Occipital lobe (tissue), 2 donors: Measurements from ENCODE around the gene CEP72. TPM values are rescaled to one million over a fixed set of nuclear protein-coding genes. Genes with fewer than 3 reads are reported as not detected.
"Not testable (repeated sequence)": the region's sequence is repeated elsewhere in the genome, so short reads cannot be mapped to it uniquely, and the experiment has no call there.

Source experiments
- DNase-seq: peaks from one replicate; lab custom pipeline; 2025; lab: John Stamatoyannopoulos, UW
- total RNA-seq: library from RNA; depleted of rRNA; stranded (reverse); fragments of >200 nt; gene quantifications from one replicate; pipeline ENCODE4 v1.2.3, GENCODE V29; 2014

CEP72 gene
- total RNA-seq, 1 donor from 2014 or later: 5.9 TPM

- DNase-seq: no peak
These were observed 4.4 kb downstream of the CEP72 start for GRCh38 chr5:616484-617039.

DNA sequence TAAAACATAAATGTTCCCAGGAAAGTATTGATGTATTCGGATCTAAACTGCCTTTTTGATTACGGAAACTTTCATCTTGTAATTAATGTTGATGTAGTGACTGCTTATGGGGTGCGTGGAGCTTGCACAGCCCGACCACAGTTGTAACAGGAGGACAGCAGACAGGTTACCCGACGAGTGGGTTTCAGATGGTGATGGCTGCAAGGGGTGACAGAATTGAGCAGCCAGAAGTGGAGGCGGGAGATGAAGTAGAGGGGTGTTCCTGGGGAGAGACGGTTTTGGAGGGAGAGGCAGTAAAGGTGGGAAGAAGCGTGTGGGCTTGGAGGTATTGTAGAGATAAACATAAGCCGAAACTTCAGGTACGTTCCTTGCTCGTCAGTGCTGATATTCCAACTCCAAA lies 5.8 kb downstream of the CEP72 start:
- DNase-seq: no peak

DNA sequence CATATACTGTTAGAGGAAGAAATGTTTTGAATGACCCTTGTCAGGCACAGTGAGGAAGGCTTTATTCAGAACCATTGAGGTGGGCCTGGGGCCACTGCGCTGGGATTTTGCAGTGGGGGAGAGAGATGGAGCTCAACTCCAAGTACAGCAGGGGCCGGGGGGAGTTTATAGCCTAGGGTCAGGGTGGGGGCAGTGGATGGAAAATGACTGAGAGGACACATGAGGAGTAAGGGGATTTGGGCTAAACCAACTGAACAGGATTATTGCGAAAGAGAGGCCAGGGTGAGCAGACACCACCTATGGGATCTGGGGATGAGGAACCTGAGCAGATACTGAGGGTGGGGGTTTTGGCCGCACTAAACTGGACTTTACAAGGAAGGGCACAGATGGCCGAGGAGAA lies 6.3 kb downstream of the CEP72 start:
- DNase-seq: no peak

DNA sequence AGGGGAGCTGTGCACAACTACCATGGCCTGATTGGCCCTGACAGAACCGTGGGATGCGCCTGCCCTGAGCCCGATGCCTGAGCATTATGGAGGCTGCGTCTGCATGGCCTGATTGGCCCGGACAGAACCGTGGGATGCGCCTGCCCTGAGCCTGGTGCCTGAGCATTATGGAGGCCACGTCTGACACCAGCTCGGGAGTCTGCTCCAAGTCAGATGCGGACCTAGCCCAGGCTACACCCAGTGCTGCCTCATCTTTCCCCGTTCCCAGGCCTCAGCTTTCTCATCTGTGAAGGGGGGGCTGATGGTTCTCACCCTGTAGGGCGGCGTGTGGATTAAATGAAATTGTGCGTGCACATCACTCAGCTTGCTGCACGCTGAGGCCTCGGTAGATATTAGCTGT lies 7.3 kb downstream of the CEP72 start:
- DNase-seq: no peak

- no peak for DNase-seq
These were observed 8.0 kb downstream of the CEP72 start for GRCh38 chr5:620152-620551.

DNA sequence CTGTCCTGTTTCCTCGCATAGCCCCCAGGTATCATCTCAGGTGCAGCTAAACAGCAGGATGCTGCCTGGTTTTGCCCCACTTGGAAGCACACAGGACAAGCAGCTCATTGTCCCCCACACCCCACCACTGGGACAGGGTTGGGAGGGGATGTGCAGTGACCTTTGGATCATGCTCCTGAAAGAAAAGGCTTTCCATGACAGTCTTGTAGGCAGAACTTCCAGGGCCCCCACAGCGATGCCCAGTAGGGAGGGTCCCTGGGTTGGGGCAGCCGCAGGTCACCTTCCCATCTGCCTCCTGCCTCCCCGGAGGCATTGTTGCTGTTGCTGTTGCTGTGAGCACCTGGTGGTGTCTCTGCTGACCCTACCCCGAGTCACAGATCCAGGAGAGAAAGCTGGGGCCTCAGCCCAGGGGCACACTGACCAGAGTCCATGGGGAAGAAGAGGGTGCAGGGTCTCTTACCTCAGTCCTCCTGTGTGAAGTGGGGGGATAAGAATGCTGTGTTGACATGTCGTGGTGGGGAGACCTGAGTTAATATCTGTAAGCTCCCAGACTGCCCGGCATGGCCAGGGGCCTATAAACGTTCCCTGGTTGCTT lies 8.5 kb downstream of the CEP72 start:
- DNase-seq: no peak

DNA sequence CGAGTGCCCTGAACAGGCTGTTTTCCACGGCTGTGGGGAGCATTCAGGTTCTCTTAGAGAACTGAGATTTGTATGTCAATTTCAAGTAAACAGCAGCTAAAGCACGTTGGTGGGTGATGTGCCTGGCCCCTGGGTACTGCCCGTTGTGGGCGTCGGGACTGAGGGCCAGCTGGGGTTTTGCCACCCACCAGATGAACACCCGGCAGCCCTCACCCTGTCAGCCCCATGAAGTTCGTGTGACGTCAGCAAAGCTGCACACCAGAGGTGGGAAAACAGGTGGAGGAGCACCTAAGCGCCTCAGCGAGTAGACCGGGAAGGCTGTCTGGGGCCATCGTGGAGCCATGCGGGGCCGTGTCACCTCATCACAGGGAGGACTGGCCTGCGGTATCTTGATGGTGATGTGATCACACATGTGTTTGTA lies 9.2 kb downstream of the CEP72 start:
- DNase-seq: no peak

DNA sequence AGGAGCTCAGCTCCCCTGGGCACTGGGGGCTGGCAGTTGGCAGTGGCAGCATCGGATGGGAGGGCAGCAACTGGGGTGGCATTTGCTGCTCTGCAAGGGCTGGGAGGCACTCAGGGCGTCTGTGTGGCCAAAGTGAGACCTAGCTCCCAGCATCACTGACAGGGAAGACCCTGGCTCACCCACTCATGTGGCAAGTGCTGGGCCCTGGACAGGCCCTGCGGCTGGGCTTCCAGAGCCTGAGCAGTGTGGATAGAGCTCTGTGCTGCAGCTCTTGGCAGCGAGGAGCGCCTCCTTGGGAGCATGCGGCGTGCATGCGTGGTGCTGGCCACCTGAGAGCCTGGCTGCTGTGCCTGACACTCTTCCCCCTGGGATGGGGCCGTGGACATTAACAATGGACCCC lies 10.2 kb downstream of the CEP72 start:
- no peak for DNase-seq

DNA sequence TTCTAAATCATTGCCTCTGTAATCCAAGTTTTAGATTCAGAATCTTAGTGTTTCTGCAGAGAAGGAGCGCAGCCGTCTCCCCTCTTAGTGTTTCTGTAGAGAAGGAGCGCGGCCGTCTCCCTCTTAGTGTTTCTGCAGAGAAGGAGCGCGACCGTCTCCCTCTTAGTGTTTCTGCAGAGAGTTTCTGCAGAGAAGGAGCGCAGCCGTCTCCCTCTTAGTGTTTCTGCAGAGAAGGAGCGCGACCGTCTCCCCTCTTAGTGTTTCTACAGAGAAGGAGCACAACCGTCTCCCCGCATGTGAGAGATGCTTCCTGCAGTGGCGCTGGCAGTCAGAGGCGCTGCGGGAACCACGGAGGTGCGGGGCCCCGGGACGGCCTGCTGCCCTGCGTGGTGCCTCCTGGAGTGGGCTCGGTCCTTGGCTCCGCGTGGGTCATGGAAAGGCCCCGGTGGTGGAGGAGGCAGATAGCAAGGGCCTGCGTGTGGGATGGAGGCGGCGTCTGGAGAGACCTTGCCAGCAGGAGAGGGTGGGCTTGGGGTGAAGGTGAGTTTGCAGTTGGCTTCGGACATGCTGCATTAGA lies 10.9 kb downstream of the CEP72 start:
- no peak for DNase-seq

DNA sequence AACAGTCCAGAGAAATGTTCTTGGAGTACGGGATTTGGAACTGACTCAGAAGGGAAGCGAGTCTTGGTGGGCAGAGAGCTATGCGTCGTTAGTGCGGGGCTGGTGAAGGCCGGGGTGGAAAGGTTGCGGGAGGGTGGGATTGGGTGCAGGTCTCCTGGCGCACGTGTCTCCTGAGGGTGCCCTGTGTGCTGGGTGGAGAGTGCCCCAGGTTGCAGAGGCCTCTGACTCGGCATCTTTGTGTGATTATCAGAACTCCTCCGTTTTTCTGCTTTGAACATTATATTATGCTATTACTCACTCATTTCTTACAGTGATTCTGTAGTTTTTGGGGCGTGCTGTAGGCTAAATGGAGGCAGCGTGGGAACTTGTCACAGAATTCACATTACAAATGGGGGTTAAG lies 11.4 kb downstream of the CEP72 start:
- DNase-seq: no peak

DNA sequence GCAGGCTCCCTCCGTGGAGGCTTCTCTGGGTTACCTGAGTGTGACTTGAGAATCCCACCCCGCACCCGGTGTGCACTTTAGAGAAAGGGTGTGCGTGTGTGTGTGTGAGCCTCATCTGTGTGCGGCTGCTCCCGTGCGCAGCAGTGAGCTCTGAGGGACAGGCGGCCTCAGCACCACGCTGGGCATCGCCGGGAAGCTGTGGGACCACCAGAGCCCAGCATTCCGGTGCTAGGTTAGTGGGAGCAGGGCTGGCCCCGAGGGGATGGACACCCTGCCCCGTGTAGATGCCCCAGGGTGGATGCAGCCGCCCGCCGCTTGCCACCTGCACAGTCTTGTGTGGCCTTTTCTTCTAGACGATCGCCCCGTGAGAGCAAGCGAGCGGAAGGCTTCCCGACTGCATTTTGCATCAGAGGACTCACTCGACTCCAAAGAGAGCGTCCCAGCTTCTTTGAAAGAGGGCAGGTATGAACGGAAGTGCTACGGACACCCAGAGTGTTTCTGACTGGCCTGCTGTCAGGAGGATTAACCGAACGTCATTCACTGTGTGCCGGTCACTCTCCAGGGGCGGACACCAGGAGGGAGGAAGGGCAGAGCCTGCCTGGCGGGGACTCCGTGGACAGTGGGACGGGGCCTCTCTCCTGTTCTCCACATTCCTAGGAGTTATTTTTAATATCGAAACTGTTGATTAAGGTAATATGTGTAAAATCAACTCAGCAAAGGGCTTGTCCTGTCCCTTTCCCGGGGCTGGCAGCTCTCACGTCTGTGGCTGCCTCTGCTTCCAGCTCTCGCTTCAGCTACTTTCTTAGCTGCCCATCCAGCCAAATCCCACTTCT lies 12.2 kb downstream of the CEP72 start:
- DNase-seq: no peak

DNA sequence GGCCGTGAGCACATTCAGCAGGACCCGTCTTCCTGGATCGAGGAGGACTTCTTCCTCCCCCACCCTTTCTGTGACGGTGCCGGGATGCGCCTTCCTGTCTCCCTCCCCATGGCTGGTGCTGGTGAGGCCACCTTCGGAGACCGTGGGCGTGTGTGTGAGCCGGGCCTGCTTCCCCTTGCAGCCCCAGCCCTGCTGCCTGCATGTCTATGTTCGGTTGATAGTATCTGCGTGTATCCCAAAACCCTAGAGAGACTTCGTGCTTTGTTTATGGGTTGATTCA lies 12.8 kb downstream of the CEP72 start:
- no peak for DNase-seq

DNA sequence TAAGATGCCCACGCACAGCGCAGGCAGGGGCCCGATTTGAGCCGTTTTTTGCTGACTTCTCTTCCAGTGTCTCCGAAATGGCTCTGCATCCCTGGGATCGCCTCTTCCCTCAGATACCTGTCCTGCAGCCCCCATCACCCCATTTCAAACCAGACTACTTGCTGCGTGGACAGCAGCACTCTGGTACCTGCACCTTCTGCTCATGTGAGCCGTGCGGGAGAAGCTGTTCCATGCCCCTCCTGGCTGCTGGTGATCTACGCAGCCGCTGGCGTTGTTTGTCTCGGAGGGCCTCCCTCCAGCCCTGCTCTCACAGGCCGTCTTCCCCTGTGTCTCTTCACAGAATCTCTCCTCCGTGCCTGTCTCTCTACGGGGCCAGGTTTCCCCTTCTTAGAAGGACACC lies 13.4 kb downstream of the CEP72 start:
- no peak for DNase-seq

DNA sequence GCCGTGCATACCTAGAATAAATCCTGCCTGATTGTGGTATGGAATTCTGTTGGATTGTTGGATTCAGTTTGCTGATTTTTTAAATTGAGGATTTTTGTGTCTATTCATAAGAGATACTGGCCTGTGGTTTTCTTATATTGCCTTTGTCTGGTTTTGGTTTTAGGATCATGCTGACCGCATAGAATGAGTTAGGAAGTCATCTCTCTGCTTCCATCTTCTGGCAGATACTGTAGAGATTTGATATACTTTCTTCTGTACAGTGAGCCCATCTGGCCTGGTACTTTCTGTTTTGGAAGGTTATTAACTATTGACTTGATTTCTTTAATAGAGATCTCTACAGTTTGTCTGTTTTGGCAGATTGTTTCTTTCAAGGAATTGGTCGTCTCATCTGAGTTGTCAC lies 14.7 kb downstream of the CEP72 start:
- no peak for DNase-seq

- no peak for DNase-seq
These were observed 15.7 kb downstream of the CEP72 start for GRCh38 chr5:627840-628239.

DNA sequence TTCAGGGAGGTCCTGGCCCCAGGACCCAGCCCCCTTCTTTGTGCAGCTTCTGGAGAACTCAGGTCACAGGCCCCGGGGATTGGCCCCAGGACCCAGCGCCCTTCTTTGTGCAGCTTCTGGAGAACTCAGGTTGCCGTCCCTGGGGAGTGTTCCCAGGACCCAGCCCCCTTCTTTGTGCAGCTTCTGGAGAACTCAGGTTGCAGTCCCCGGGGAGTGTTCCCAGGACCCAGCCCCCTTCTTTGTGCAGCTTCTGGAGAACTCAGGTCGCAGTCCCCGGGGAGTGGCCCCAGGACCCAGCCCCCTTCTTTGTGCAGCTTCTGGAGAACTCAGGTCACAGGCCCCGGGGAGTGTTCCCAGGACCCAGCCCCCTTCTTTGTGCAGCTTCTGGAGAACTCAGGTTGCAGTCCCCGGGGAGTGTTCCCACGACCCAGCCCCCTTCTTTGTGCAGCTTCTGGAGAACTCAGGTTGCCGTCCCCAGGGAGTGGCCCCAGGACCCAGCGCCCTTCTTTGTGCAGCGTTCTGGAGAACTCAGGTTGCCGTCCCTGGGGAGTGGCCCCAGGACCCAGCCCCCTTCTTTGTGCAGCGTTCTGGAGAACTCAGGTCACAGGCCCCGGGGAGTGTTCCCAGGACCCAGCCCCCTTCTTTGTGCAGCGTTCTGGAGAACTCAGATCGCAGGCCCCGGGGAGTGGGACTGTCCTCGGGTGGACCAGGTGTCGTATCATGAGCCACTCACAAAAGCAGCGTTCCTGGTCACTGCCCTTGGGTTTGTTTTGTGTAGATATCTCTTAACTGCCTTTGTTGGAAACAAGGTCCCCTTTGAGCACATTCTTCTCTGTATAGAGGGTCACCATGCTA lies 16.4 kb downstream of the CEP72 start:
- DNase-seq: not testable (repeated sequence)

DNA sequence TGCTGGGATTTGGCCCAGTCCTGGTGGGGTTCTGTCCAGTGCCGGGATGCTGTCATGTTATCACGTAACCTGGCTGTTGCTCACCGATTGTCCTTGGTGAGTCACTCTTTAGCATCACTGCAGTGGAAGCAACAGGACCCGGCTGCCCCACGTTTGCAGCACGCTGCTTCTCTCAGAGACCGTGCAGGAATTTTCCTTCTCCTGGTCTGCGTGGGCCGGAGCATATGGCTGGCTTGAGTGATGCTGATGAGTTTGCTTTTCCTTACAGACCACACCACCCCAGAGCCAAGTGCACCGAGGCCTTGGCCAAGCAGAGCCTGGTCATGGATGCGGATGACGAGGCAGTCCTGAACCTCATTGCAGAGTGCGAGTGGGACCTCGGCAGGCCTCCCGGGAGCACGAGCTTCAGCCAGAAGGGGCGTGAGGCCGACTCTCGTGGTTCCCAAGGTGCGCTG lies 21.4 kb downstream of the CEP72 start:
- no peak for DNase-seq

- no peak for DNase-seq
These were observed 22.1 kb downstream of the CEP72 start for GRCh38 chr5:634191-634590.

DNA sequence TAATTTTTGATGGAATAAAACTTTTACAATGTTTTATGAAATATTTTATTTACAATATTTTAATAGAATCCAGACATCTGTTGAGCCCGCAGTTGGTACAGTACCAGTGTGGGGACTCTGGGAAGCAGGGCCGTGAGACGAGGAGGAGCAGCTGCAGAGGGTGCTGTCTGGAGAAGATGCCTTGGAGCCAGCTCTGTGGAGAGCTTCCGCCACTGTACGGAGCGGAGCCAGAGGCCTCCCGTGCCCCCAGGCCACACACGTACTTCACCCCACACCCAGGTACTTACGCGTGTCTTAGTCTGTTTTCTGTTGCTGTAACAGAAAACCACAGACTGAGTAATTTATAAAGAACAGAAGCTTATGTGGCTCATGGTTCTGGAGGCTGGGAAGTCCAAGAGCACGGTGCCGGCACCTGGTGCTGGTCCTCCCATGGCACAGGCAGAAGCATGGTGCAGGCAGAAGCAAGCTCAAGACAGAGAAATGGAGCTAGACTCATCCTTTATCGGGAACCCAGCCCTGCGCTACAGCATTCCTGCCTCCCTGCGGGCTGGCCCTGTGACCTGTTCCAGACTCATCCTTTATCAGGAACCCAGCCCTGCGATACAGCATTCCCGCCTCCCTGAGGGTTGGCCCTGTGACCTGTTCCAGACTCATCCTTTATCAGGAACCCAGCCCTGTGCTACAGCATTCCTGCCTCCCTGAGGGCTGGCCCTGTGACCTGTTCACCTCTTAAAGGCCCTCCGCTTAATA lies 23.3 kb downstream of the CEP72 start:
- no peak for DNase-seq

DNA sequence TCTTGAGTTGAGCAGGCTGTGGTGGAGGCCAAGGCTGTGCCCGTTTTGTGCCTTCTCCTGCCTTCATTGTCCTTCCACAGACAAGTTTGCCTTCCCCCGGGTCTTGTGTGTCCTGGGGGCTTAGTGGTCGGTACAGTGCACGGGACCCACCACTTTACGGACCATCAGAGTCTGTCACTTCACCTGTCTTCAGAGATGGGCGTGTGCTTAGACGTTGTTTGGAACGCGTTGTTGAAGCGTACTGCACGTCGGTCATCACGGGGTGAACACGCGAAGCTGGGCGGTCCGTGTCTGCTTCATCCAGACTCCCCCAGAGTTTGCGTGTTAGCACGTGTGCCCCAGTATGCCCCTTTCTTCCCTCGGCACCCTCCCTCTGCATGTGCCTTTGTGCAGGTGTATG lies 24.8 kb downstream of the CEP72 start:
- DNase-seq: no peak
